CD4-positive, alpha-beta T cell treated with Interleukin-4 for 4 hours (primary cell): ENCODE results near the gene NOL4L.
A peak's percentile ranks its signal among the peaks of the same experiment; 100 is the strongest.
"Not testable (repeated sequence)": the region's sequence is repeated elsewhere in the genome, so short reads cannot be mapped to it uniquely, and the experiment has no call there.

Experiments
- DNase-seq: peaks from one replicate; pipeline ENCODE4 v3.0.0-alpha.2; 2020

The NOL4L gene

DNA sequence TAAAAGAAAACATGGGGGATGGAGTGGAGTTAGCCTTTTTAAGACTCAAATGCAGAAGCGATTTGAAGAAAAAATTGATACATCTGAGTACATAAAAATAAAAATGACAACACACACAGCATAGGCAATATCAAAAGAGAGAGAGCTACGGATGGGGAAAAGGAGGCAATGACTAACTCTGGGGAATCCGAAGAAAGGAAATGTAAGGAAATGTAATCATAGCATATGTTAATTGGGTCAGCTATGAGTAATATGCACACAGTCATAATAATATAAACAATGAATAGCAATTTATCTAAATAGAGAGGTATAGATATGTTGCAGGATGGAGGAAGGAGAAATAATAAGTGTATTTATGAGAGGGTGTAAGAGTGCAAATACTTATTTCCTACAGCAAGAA is 83.4 kb downstream of the NOL4L start:
- no peak for DNase-seq

DNA sequence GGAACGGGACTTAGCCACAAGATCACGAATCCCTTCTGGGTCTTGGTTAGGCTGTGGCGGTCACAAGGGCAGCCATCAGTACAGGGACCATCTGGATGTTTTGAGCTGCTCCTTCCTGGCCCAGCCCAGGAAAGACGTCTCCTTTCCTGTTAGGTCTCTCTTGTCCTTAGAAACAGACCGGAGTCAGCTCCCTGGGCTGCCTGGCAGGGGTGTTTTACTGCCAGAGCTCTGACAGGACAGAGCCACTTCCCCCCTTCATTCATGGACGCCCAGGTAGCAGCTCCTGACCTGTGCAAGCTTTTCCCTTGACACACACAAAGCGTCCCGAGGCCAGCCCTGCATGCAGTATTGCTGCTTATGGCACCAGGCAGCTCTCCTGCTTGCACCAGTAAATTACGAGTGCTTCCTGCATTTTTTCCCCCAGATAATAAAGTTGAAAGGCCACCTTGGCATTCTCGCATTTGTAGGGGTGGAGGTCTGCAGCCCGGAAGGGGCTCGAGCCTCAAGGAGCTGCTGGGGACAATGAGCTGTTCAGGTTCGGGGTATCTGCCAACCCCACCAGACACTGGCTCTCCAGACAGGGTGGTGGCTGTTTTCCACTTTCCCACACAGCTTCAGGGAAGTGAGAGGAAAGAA is 87.4 kb downstream of the NOL4L start:
- DNase-seq = no peak

DNA sequence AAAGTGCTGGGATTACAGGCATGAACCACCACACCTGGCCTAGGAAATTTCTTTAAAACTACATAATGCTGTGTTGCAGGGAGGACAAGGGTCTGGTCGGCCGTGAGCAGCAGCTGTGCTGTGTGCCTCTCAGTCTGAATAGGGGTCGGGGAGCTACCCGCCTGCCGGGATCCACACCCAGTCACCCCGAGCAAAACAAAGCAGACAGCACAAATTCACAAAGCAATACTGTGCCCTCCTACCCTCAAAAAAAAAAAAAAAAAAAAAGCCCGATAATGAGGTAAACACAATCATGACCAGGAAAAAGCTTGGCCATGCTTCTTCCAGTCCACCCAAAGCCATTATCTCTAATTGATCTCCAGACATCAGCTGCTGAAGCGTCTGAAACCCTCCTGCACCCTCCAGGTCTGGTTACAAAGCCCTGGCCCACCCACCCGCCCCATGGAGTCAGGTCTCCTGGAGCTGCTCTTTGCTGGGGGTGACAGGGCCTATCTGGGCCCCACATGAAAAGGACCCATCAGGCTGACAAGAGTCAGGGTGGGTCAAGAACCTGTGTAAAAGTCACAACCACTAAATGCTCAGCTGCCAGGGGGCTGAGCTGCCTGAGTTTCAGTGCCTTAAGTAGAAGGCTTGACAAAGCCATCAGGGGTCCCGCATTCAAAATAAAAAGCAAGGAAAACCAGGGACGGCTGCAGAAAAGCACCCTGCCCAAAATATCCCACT is 88.2 kb downstream of the NOL4L start:
- DNase-seq = no peak

DNA sequence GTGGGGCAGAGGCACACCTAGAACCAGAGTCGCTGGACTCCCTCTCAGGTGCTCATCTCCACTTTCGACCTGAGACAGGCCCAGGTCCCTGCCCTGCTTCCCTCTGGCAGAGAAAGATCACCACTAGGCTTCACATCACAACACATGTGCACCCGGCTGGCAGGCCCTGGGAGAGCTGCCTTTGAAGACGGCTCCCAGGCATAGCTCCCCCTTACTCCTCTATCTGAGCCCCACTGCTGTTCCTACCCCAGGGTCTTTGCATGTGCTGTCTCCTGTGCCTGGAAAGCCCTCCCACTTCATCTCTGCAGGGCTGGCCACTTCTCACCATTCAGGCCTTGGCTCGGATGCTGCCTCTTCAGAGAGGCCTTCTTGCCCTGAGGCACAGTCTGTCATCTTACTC is 89.2 kb downstream of the NOL4L start:
- DNase-seq = no peak

DNA sequence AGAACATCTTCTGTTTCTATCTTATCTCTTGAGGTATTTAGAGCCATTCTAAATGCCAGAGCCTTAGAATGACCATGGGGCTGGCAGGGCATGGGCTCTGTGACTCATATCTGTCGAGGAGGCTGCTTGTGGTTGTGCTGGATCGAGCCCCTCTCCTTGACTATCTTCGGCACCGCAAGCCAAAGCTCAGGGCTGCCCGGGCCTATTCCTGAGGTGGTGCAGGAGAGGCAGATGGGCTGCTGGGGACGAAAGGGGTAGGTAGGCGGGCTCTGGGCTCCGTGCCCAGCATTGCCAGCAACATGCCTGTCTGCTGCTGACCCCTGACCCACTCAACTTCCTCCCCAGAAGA is 89.9 kb downstream of the NOL4L start:
- DNase-seq = no peak

DNA sequence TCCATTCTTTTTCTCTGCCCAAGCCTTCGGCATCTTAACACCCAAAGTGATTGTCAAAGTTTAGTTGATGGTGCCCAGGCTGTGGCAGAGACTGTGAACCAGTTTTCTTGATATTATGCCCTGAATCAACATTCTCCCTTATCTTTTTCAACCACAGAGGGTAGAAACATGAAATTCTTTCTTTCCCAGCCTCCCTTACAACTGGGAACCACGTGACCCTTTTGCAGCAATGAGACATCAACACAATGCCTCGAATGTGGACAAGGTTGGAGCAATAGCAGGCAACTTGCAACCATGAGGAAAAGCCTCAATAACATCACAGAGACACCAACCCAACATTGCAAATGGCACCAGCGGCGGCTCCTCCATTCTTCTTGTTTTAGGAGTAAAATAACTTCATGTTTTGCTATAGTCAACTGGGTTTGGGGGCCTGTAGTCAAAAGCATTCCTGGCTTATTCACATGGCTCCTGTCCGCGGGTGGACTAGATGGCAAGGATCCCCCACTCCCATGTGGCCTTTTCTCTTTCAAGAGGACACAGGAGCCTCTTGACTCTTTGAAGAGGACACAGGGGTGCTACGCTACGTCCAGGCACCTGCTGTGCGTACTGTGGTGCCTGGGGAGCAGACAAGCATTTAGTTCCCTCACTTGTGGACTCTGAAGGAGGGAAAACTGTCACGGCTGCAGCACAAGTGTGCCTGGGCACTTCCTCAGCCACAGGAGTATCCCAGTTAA is 90.5 kb downstream of the NOL4L start:
- no peak for DNase-seq

DNA sequence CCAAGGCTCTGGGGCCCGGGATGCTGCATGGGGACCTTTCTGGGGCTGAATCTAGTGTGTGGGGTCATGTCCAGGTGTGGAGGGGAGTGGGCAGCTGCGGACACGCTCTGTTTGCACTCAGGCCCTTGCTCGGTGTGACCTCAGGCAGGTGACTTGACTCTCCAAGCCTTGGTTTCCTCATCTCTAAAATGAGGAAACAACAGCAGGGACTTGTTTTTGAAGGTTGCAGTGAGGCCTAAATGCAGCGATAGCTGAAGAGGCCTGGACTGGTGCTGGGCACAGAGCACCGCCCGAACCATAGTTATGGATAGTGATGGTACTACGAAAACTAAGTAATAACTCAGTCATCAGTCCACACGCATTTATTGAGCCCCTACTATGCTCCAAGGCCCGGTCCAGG is 91.8 kb downstream of the NOL4L start:
- no peak for DNase-seq

DNA sequence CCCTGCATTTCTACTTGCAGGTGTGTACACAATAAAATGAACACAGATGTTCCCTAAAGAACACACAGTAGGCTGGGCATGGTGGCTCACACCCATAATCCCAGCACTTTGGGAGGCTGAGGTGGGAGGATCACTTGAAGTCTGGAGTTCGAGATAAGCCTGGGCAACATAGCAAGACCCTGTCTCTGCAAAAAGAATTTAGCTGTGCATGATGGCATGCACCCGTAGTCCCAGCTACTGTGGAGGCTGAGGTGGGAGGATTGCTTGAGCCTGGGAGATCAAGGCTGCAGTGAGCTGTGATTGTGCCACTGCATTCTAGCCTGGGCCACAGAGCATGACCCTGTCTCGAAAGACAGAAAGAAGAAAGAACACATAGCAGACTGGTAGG is 93.4 kb downstream of the NOL4L start:
- DNase-seq = not testable (repeated sequence)

DNA sequence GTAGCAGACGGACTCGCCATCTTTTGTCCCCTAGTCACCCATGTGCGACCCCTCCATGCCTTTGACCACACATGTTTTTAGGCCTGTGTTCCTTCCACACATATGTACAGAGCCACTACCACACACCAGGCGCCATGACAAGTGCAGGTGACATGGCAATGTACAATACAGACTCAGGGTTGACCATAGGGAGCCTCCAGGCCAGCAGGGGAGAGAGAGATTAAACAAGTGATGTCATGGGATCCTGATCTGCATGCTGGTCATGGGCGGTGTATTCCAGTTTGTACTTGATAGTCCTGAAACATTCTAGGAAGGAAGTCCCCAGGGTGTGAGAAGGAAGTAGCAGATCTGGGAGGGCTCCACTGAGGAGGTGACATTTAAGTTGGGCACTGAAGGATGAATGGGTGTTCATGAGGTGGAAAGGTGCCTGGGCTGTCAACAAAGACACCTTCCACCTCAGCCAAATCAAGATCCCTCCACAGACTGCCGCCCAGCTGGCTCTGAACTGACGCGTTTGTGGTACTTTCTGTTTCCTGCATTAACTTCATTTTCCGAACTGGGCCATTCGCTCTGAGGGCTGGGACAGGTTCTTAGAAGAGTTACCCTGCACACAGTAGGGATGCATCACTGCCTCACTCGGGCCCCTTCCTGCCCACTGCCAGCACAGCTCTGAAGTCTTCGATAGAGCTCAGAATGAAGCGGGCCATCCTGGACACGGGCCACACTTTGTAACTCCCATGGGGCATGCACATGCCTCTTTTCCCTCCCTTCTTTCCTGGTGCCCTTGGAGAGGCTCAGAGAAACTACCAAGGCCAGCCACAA is 94.0 kb downstream of the NOL4L start:
- no peak for DNase-seq

DNA sequence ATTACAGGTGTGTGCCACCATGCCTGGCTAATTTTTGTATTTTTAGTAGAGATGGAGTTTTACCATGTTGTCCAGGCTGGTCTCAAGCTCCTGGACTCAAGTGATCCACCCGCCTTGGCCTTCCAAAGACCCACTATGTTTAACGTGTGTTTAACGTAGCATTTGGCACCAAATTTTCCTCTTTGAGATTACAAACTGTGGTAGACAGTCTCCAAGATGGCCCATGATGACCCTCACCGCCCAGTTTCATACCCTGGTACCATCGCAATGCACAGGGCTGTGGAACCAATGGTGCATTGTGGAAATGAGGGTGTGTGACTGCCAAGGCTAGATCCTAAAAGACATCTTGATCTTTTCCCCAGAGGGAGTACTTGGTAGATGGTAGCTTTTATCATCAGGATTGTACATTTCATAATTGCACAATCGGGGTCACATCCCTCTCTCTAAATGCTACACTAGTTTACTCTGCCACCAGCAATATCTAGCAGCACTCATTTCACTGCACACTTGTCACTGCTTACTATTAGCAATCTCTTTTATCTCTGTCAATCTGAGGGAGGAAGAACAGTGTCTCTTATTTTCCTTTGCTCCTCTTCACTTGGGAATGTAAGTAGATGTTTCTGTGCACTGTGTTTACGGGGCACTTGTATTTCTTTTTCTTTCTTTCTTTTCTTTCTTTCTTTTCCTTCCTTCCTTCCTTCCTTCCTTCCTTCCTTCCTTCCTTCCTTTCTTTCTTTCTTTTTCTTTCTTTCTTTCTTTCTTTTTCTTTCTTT is 96.9 kb downstream of the NOL4L start:
- DNase-seq = no peak

DNA sequence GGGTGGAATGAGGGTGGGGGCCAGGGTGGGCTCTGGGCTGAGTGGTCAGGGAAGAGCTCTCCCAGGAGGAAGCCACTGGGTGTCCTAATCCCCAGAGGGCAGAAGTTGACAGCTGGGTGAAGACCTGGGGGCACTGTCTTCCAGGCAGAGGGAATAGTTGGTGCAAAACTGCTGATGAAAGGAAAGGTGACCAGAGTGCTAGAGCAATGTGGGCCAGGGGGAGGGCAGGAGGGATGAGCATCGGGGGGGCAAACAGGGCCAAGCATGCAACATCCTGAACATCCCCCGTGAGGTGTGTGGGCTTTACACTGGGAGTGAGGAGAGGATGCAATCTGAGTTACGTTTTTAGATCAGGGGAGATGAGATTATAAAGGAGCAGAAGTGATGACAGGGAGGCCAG is 97.8 kb downstream of the NOL4L start:
- DNase-seq = no peak

DNA sequence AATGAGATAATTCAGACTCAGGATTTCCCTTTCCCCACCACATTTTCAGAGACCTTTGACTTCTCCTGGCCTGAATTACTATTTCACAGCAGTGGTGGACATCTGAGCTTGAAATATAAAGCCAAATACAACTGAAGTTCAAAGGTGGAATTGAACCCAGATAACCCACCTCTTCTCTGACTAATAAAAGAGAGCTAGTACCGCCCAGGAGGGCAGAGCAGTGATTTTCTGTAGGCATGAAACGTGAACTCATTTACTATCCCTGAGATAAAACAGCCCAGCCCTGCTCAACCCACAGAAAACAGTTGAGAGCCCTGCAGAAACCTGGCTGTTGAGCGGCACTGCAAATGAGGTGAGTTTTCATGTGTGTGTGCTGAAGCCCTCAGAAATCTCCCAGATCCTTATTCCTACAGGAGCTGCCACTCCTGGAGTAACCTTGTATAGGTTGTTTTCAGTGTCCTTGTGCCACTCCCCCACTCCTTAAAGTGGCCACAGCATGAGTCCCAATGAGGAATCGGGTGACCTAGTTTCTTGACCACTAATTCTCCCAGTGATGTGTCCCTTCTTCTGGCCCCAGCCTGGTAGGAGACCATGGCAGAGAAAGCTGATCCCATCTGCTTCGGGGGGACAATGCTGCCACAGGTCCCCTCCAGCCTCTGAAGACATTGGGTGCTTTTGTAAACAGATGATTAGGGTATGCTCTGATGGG is 99.2 kb downstream of the NOL4L start:
- DNase-seq = no peak

DNA sequence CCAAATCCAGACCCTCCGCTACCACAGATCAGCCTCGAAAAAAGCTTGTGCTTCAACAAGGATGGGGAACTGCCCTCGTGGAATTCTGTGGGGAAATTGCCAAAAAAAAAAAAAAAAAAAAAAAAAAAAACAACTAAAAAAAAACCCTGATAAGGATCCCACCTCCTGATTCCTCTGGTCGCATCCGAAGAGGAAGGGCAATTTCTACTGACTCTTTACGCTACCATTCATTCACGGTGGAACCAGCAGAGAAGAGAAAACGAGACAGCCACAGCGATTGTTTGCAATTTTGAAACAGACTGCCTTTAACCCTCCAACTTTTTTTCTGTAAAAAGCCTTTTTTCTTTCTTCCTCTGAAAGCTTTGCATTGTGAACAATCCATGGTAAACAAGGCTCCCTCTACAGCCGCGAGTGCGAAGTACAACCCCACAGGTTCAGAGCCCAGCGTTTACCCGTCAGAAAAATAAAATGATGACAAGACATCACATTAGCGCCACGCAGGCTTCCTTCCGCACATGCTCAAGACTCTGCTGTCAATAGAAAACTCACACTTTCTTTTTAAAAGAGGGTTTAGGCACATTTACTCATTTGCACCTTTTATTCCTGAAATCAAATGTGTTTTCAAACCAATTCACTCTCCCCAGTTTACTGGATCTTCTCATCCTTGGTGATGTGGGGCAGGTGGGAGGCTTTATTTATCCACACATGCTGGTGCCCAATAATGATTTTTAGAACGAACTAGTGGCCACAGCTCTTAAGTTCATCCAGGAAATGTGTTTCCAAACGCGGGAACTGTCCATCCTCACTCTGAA is 100.0 kb downstream of the NOL4L start:
- DNase-seq = peak; percentile 89

DNA sequence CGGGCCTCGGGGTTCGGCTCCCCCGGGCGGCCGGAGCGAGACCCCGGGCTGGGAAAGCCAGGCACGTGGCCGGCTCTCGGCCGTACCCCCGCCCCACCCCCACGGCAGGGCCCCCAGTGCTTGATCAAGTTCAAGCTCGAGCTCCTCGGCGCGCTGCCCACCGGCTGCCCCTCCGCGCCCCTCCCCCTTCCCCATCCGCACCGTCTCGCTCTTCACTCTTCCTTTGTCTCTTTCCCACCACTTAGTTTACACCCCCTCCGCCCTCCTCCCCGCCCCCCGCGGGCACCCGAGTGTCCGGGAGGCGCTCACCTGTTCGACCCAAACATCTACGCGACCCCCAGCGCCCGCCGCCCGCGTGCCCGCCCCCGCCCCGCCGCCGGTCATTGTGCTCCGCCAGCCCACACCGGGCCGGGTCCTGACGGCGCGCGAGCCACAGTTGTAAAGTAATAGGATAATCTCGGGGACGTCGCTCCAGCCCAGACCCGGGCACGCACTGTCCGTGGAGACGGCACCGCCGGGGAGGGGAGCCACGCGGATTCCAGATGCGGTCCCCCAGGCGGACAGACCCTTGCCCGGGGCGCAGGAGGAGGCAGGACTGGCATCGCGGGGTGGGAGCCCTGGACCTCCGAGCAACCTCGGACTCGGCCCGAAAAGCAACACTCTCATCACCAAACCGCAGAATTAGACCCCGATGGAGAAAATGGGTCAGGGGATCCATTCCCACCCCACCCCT is 100.7 kb downstream of the NOL4L start:
- DNase-seq = no peak

DNA sequence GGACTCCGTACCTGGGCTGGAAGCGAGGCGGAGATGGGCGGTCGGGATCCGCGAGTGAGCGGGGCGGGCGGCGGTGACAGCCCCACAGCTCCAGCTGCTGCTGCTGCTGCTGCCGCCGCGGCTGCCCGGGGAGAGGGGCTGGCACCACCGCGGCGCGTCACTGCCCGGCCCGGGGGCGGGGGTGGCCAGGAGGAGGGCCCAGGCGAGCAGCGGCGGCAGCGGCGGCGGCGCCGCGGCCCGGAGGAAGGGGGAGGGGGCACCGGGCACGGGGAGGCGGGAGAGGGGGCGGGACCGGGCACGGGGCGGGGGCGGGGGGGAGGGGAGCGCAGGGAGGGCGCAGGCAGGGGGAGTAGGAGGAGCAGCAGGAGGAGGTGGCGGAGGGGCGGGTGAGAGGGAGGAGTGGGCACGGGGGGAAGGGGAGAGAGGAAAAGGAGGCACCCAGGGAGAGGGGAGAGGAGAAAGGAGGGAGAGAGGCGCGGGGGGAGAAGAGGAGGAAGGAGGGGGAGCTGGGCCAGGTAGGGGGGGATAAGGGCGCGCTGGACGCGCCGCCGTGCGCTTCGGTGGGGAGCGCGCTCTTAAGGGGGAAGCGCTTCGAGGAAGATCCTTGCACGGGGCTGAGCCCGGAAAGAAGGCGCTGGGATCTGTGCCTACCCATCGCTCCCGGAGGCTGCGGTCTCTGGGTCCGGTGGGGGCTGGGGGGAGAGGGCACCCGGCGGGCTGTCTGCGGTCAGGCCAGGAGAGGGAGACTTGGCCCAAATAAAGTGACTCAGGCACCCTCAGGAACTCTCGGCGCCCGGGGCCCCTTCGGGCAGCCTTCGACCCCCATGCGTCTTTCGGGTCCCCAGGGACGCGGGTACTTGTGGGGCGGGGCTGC is 101.5 kb downstream of the NOL4L start:
- DNase-seq = peak; percentile 59

DNA sequence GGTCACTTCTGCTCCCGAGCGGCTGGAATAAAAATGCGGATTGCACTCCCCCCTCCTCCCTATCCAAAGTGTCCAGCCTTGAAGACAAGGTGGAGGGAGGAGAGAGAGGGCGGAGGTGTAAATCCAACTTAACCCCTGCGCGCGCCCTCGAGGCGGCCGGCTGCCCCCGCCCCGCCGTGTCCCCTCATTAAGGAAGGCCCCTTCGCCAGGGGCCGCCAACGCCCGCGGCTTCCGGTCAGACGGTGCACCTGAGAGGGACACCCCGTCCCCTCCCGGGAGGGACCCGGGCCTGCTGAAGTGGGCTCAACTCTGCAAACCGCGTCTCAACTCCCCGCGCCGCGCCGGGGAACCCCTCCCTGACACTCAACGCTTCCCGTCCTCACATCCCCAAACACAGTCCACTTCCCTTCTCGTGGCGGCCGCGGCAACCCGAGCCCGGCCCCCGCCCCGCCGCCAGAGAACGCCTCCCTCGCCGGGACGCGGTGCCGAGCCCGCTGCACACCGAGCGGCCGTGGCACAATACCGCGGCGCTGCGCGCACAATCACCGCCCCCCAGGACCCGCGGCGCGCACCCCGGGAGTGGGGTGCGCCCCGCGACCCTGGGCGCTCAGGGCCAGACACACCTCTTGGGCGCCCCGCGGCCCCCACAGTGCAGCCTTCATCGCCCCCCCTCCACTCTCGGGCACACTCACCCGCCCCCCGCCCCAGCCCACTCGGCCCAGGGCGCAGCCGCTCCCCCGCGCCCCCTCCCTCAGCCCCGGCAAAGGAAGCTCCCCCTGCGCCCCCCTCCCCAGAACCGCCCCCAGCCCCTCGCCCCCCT is 102.5 kb downstream of the NOL4L start:
- peak; percentile 11 for DNase-seq

DNA sequence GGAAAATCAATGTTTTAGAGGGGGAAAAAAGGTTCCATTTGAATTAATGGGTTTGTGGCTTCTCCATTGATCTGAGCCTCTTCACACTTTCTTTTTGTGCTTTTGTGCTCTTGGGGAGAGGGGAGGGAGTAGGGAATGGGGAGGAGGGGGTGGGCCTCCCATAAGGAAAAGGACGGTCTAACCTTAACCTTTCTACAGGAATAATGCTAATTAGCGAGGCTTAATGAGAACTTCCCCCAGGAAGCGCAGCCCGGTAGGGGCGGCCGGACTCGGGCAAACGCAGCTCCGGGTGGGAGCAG is 103.0 kb downstream of the NOL4L start:
- DNase-seq = no peak

DNA sequence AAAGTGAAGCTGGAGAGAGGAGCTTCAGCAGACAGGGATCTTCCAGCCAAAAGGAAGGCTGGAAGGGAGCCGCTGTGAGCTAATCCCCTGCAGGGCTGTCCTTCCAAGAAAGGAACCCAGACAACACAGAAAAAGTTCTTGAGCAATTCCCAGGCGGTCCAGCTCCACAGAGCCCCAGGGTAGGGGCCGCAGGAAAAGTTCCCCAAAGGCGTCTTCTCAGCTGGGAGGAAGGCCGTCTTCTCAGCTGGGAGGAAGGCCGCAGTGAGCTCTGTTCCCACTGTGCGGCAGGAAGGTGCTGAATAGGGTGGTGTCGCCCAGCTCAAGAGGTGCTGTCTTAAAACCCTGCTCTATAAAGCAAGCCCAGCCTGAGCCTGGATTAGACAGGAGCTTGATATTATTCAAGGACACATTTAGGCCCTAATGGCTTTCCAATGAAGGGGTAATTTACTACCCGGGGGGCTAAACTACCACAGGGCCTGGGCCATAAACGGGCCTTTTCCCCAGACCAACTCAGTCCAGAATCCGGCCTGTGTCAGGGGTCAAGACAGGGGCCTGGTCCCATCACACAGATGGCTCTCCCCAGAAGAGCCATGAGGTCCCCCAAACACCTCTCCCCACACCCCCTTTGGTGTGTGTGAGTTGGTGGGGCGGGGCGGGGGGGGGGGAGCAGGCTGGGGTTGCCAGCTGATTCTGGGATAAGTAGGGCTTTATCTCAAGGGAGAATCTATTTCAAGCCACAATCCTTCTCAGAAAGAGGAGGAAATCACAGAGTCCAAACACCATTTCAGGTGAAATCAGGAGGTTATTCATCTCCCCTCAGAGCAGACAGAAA is 103.6 kb downstream of the NOL4L start:
- DNase-seq = no peak
